ENCODE measurements around the gene ROBO1. TPM values are rescaled to one million over a fixed set of nuclear protein-coding genes. Genes with fewer than 3 reads are reported as not detected.

The ROBO1 gene
- total RNA-seq, 1 experiment from 2014 or later: 0.54 TPM

- DNase-seq (ENCODE audit: low read depth): no peak
- in situ Hi-C loops (cut with HindIII; ENCODE audit: low pct_unique_long_range_greater_than_20kb, low sequenced_read_pairs): no loop called here
These were observed 765.1 kb downstream of the ROBO1 start for GRCh38 chr3:79002465-79003372.

- in situ Hi-C loops (cut with HindIII; ENCODE audit: low pct_unique_long_range_greater_than_20kb, low sequenced_read_pairs): no loop called here
- DNase-seq (ENCODE audit: low read depth): no peak
These were observed 766.5 kb downstream of the ROBO1 start for GRCh38 chr3:79001255-79001654.

- in situ Hi-C loops (cut with HindIII; ENCODE audit: low pct_unique_long_range_greater_than_20kb, low sequenced_read_pairs): no loop called here
- DNase-seq (ENCODE audit: low read depth): no peak
These were observed 768.7 kb downstream of the ROBO1 start for GRCh38 chr3:78999139-78999538.

- in situ Hi-C loops (cut with HindIII; ENCODE audit: low pct_unique_long_range_greater_than_20kb, low sequenced_read_pairs): no loop called here
These were observed 772.7 kb downstream of the ROBO1 start for GRCh38 chr3:78995087-78995486.

GRCh38 chr3:78994174-78995027, 773.4 kb downstream of the ROBO1 start:
- in situ Hi-C loops (cut with HindIII; ENCODE audit: low pct_unique_long_range_greater_than_20kb, low sequenced_read_pairs): no loop called here
- DNase-seq (ENCODE audit: low read depth): peak; percentile 17

More at GRCh38 chr3:78995087-78995486, 772.7 kb downstream of the ROBO1 start:
- DNase-seq (ENCODE audit: low read depth): no peak

- in situ Hi-C loops (cut with HindIII; ENCODE audit: low pct_unique_long_range_greater_than_20kb, low sequenced_read_pairs): no loop called here
These were observed 774.4 kb downstream of the ROBO1 start for GRCh38 chr3:78993375-78993774.

GRCh38 chr3:78992830-78993229, 775.0 kb downstream of the ROBO1 start:
- DNase-seq (ENCODE audit: low read depth): no peak
- in situ Hi-C loops (cut with HindIII; ENCODE audit: low pct_unique_long_range_greater_than_20kb, low sequenced_read_pairs): no loop called here

More at GRCh38 chr3:78993375-78993774, 774.4 kb downstream of the ROBO1 start:
- DNase-seq (ENCODE audit: low read depth): no peak

GRCh38 chr3:78992400-78992799, 775.4 kb downstream of the ROBO1 start:
- in situ Hi-C loops (cut with HindIII; ENCODE audit: low pct_unique_long_range_greater_than_20kb, low sequenced_read_pairs): no loop called here
- no peak for DNase-seq (ENCODE audit: low read depth)

- in situ Hi-C loops (cut with HindIII; ENCODE audit: low pct_unique_long_range_greater_than_20kb, low sequenced_read_pairs): no loop called here
- DNase-seq (ENCODE audit: low read depth): no peak
These were observed 776.1 kb downstream of the ROBO1 start for GRCh38 chr3:78991656-78992055.

- in situ Hi-C loops (cut with HindIII; ENCODE audit: low pct_unique_long_range_greater_than_20kb, low sequenced_read_pairs): no loop called here
- no peak for DNase-seq (ENCODE audit: low read depth)
These were observed 777.6 kb downstream of the ROBO1 start for GRCh38 chr3:78990156-78990555.

GRCh38 chr3:78988324-78988723, 779.5 kb downstream of the ROBO1 start:
- in situ Hi-C loops (cut with HindIII; ENCODE audit: low pct_unique_long_range_greater_than_20kb, low sequenced_read_pairs): no loop called here
- no peak for DNase-seq (ENCODE audit: low read depth)

- no peak for DNase-seq (ENCODE audit: low read depth)
- in situ Hi-C loops (cut with HindIII; ENCODE audit: low pct_unique_long_range_greater_than_20kb, low sequenced_read_pairs): no loop called here
These were observed 781.2 kb downstream of the ROBO1 start for GRCh38 chr3:78986416-78987101.

GRCh38 chr3:78985981-78986380, 781.8 kb downstream of the ROBO1 start:
- no peak for DNase-seq (ENCODE audit: low read depth)
- in situ Hi-C loops (cut with HindIII; ENCODE audit: low pct_unique_long_range_greater_than_20kb, low sequenced_read_pairs): no loop called here

GRCh38 chr3:78979028-78979427, 788.8 kb downstream of the ROBO1 start:
- no peak for DNase-seq (ENCODE audit: low read depth)
- in situ Hi-C loops (cut with HindIII; ENCODE audit: low pct_unique_long_range_greater_than_20kb, low sequenced_read_pairs): no loop called here

- in situ Hi-C loops (cut with HindIII; ENCODE audit: low pct_unique_long_range_greater_than_20kb, low sequenced_read_pairs): no loop called here
- DNase-seq (ENCODE audit: low read depth): no peak
These were observed 789.8 kb downstream of the ROBO1 start for GRCh38 chr3:78978037-78978436.

GRCh38 chr3:78977073-78977472, 790.7 kb downstream of the ROBO1 start:
- no peak for DNase-seq (ENCODE audit: low read depth)
- in situ Hi-C loops (cut with HindIII; ENCODE audit: low pct_unique_long_range_greater_than_20kb, low sequenced_read_pairs): no loop called here

GRCh38 chr3:78976200-78976599, 791.6 kb downstream of the ROBO1 start:
- DNase-seq (ENCODE audit: low read depth): no peak
- in situ Hi-C loops (cut with HindIII; ENCODE audit: low pct_unique_long_range_greater_than_20kb, low sequenced_read_pairs): no loop called here

GRCh38 chr3:78974181-78974790, 793.5 kb downstream of the ROBO1 start:
- no peak for DNase-seq (ENCODE audit: low read depth)
- in situ Hi-C loops (cut with HindIII; ENCODE audit: low pct_unique_long_range_greater_than_20kb, low sequenced_read_pairs): no loop called here

Data from Caki2 (cell line).